ENCODE data around the gene HTRA1. TPM values are rescaled to one million over a fixed set of nuclear protein-coding genes. Genes with fewer than 3 reads are reported as not detected.

HTRA1 gene
- total RNA-seq, 1 donor from 2014 or later: 1,546 TPM

- H3K9me3 Mint-ChIP-seq (ENCODE audit: unreplicated experiment): no peaks in the 10 kb centered on the region
- H3K27me3 Mint-ChIP-seq (ENCODE audit: unreplicated experiment): no peaks in the 10 kb centered on the region
- H3K4me3 Mint-ChIP-seq (ENCODE audit: unreplicated experiment): no peak overlapping the region
- H3K4me1 Mint-ChIP-seq (ENCODE audit: unreplicated experiment): peaks cover 65% of the 10 kb centered on the region
- no peak for TF ChIP-seq CTCF (IDR thresholded peaks at IDR 0.05)
- H3K27ac Mint-ChIP-seq (ENCODE audit: unreplicated experiment): peak overlapping the region; percentile 52
- DNase-seq (ENCODE audit: extremely low spot score, unreplicated experiment): no peak
- H3K36me3 Mint-ChIP-seq (ENCODE audit: unreplicated experiment): peaks cover 34% of the 10 kb centered on the region
Observed at GRCh38 chr10:122477436-122477835, 16.1 kb downstream of the HTRA1 start.

GRCh38 chr10:122478971-122479370 is 17.6 kb downstream of the HTRA1 start:
- Mint-ChIP-seq H3K4me3 (ENCODE audit: unreplicated experiment) (no peak overlapping the region), H3K27ac (ENCODE audit: unreplicated experiment) (peak overlapping the region; percentile 14), H3K9me3 (ENCODE audit: unreplicated experiment) (no peaks in the 10 kb centered on the region), H3K36me3 (ENCODE audit: unreplicated experiment) (peaks cover 35% of the 10 kb centered on the region), H3K4me1 (ENCODE audit: unreplicated experiment) (peaks cover 55% of the 10 kb centered on the region), H3K27me3 (ENCODE audit: unreplicated experiment) (no peaks in the 10 kb centered on the region)
- no peak for DNase-seq (ENCODE audit: extremely low spot score, unreplicated experiment)
- no peak for TF ChIP-seq CTCF (IDR thresholded peaks at IDR 0.05)

GRCh38 chr10:122480146-122480833 is 18.9 kb downstream of the HTRA1 start:
- Mint-ChIP-seq H3K4me1 (ENCODE audit: unreplicated experiment) (peaks cover 53% of the 10 kb centered on the region), H3K4me3 (ENCODE audit: unreplicated experiment) (no peak overlapping the region), H3K9me3 (ENCODE audit: unreplicated experiment) (no peaks in the 10 kb centered on the region), H3K36me3 (ENCODE audit: unreplicated experiment) (peaks cover 40% of the 10 kb centered on the region), H3K27ac (ENCODE audit: unreplicated experiment) (peak overlapping the region; percentile 40), H3K27me3 (ENCODE audit: unreplicated experiment) (no peaks in the 10 kb centered on the region)
- DNase-seq (ENCODE audit: extremely low spot score, unreplicated experiment): no peak
- TF ChIP-seq CTCF (IDR thresholded peaks at IDR 0.05): no peak

- Mint-ChIP-seq H3K36me3 (ENCODE audit: unreplicated experiment) (peaks cover 46% of the 10 kb centered on the region), H3K27ac (ENCODE audit: unreplicated experiment) (peak overlapping the region; percentile 31), H3K9me3 (ENCODE audit: unreplicated experiment) (no peaks in the 10 kb centered on the region), H3K4me1 (ENCODE audit: unreplicated experiment) (peaks cover 53% of the 10 kb centered on the region), H3K4me3 (ENCODE audit: unreplicated experiment) (no peak overlapping the region), H3K27me3 (ENCODE audit: unreplicated experiment) (no peaks in the 10 kb centered on the region)
- no peak for TF ChIP-seq CTCF (IDR thresholded peaks at IDR 0.05)
- DNase-seq (ENCODE audit: extremely low spot score, unreplicated experiment): no peak
Observed at GRCh38 chr10:122481296-122482056, 20.1 kb downstream of the HTRA1 start.

All from osteocyte (in vitro differentiated cells).